Omental fat pad (tissue), 4 donors: Measurements from ENCODE around the gene TRAF2. TPM values are rescaled to one million over a fixed set of nuclear protein-coding genes. Genes with fewer than 3 reads are reported as not detected.

Experiments used
- ATAC-seq: fragments of 150-250 bp; one replicate; pipeline ENCODE4 v1.9.1; 2016; ENCODE audit warnings: mild to moderate bottlenecking, moderate library complexity; ENCODE audit not compliant: low FRiP score
- DNase-seq: peaks from one replicate; pipeline ENCODE4 v3.0.0-alpha.2; 2019; ENCODE audit warnings: low spot score
- total RNA-seq, 4 donors: library from RNA; depleted of rRNA; stranded (reverse); fragments of >200 nt; gene quantifications; one replicate each; pipeline ENCODE4 v1.1.0, GENCODE V29; 2016
- TF ChIP-seq, protein P1 (sequence below), 3 donors: fragments of 450-650 bp; IDR thresholded peaks; one replicate each; pipeline ENCODE4 v1.5.1; 2016 to 2017; ENCODE audit warnings: antibody characterized with exemption in 3 of 3, mild to moderate bottlenecking in 3 of 3, moderate library complexity in 2 of 3

The TRAF2 gene
- total RNA-seq, 4 donors from 2014 or later: 3.2 to 9.1 (median 5.1) TPM

DNA sequence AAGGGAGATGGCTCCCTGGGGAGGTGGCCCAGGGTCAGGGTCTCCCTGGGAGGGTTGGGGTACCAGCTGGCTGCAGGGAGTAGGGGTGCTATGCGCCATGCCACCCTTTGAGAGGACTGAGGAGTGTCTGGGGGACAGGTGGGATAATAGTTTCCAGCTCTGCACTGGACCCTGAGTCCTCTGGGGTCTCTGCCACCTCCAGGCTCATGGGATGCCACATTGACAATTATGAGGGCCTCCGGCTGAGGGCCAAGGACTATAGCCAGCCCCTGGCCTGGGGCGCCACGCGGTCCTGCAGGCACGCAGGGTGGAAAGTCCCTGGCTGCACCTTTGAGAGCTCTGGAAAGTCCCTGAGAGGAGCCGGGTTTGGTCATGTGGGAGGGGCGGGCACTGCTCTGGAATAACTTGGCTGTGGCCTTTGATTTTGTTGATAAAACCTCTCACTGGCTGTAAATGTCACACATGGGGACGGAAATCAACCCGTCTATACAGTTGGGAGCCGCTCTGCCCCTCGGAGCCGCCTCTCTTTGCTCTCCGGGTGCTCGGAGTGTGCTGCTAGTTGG lies 16.0 kb downstream of the TRAF2 start:
- TF ChIP-seq, protein P1, sequence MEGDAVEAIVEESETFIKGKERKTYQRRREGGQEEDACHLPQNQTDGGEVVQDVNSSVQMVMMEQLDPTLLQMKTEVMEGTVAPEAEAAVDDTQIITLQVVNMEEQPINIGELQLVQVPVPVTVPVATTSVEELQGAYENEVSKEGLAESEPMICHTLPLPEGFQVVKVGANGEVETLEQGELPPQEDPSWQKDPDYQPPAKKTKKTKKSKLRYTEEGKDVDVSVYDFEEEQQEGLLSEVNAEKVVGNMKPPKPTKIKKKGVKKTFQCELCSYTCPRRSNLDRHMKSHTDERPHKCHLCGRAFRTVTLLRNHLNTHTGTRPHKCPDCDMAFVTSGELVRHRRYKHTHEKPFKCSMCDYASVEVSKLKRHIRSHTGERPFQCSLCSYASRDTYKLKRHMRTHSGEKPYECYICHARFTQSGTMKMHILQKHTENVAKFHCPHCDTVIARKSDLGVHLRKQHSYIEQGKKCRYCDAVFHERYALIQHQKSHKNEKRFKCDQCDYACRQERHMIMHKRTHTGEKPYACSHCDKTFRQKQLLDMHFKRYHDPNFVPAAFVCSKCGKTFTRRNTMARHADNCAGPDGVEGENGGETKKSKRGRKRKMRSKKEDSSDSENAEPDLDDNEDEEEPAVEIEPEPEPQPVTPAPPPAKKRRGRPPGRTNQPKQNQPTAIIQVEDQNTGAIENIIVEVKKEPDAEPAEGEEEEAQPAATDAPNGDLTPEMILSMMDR (IDR thresholded peaks at IDR 0.05): no peak
- DNase-seq: peak; percentile 36

DNA sequence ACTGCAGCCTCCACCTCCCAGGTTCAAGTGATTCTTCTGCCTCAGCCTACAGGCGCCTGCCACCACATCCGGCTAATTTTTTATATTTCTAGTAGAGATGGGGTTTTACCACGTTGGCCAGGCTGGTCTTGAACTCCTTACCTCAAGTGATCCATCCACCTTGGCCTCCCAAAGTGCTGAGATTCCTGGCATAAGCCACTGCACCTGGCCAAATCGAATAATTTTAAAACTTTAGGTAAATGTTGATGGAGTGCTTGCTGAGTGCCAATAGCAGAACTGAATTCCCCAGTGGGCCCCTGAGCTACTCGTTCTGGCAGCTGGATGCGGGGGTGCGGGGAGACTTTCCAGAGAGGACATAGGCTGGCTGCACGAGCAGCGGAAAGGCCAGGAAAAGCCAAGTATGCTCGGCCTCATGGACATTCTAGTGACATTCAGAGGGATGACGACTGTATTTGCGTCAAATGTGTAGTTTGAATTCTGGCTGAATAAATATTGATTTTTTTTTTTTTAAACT lies 16.8 kb downstream of the TRAF2 start:
- ATAC-seq (no peak), DNase-seq (no peak)

More for the DNA sequence above, 16.0 kb downstream of the TRAF2 start:
- ATAC-seq: peak; percentile 86

DNA sequence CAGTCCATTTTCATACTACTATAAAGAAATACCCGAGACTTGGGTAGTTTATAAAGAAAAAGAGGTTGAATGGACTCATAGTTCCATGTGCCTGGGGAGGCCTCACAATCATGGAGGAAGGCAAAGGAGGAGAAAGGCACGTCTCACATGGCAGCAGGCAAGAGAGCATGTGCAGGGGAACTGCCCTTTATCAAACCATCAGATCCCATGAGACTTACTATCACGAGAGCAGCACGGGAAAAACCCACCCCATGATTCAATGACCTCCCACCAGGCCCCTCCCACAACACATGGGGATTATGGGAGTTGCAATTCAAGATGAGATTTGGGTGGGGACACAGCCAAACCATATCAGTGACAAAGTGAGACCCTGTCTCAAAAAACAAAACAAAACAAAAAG lies 19.9 kb downstream of the TRAF2 start:
- DNase-seq (no peak), ATAC-seq (no peak)
- TF ChIP-seq, protein P1 (IDR thresholded peaks at IDR 0.05): no peak

More for the DNA sequence above, 16.8 kb downstream of the TRAF2 start:
- TF ChIP-seq, protein P1 (IDR thresholded peaks at IDR 0.05): no peak

DNA sequence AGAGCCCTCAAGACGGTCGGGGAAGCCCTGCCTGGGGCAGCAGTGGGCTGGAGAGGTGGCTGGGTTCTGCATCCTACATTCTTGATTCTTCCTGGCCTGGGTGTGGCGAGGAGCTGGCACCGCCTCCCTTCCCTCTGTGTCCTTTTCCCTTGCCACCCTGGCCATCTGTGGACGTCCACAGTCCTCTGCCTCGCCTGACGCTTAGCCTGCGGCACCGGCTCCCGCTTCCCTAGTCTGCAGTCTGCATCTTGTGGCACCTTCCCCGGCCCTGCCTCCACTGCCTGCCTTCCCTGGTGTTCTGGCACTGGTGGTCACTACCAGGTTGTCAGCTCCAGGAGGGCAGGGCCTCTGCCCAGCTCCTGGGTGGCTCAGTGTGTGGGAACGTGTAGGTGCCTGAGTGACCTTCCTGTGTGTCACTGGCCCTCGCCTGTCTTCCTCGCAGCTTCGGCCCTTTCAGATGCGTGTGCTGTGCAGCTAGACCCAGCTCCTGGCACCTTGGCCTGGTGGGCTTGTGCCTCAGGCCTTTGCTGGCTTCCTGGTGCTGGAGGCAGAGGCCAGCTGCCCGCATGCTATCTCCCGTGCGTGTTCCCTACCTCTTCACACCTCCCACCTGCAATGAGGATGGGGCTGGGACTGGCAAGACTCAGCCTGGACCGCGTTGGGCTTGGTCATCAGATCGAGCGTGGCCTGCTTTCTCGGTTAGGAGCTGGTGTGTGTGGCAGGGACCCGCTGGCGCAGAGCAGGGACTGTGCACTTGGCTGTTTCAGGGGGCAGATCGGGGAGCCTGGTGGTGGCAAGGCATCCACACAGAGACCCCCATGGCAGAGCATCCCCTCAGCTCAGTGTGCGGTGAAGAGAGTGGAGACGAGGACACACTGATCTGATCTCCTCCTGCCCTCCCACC lies 20.9 kb downstream of the TRAF2 start:
- DNase-seq (no peak), ATAC-seq (no peak)
- TF ChIP-seq, protein P1 (IDR thresholded peaks at IDR 0.05): no peak

DNA sequence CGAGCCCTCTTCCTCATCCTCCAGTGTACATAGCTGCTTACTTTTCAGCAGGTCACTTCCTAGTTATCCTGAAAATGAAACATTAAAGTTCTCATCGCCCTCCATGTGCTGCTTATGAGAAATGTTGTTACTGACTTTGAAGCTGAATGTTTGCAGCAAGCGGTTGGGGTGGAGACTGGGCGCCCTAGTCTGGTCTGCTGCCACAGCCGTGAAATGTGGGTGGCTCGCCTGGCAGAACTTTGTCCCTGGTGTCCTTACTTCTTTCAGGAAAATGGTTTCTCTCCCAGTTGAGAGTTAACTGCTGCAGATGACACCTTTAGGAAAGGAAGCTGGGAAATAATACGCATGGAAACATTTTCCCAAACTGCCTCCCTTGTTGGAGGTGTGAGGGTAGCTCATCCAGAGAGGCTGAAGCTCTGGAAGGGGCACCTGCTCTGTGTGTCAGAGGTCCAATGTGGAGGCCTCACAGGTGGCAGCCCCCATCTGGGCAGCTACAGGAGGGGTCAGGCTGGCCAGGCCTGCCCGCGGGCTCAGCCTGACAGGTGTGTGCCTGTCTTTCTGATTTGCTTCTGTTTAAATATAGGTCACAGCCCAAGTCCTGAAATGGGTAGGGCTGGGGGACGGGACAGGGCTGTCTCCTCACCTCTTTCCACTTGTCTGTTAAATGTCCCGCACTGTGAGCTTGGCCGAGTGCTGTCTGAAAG lies 24.0 kb downstream of the TRAF2 start:
- DNase-seq (no peak), ATAC-seq (peak; percentile 42)
- TF ChIP-seq, protein P1 (IDR thresholded peaks at IDR 0.05): no peak

DNA sequence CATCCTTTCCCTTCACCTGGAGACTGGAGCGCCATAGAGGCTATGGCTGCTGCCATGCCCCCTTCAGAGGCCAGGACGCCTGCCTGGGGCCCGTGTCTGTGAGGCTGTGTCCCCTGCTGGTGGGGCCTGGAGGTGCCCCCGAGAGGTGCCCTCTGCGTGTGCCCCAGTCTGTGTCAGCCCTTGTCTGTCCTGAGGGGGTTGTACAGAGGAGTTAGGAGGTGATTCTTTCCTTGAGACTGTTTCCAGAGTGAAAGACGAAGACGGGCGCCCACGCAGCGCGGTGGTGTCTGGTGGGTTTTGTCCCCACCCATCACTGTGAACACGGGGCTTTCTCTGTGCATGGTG lies 24.6 kb downstream of the TRAF2 start:
- ATAC-seq (peak; percentile 17), DNase-seq (no peak)
- TF ChIP-seq, protein P1 (IDR thresholded peaks at IDR 0.05): no peak
